DOHH2 (cell line): Measurements from ENCODE around the gene PARG.
"Not testable (repeated sequence)": the region's sequence is repeated elsewhere in the genome, so short reads cannot be mapped to it uniquely, and the experiment has no call there.

ENCODE experiments used
- CTCF ChIP-seq: fragments of 200-600 bp; sonication (generic); IDR thresholded peaks from one replicate; pipeline ENCODE4 v1.5.1; 2014; ENCODE audit warnings: antibody characterized with exemption, mild to moderate bottlenecking, low read depth, low read length; ENCODE audit not compliant: poor library complexity, severe bottlenecking
- EZH2phosphoT487 ChIP-seq: fragments of 200-600 bp; sonication (generic); IDR thresholded peaks from 2 replicates; pipeline ENCODE4 v1.6.1; 2017; ENCODE audit warnings: borderline replicate concordance, mild to moderate bottlenecking, antibody characterized with exemption, low read length, moderate library complexity, mixed read lengths

- not testable (repeated sequence) for TF ChIP-seq CTCF, EZH2phosphoT487
Measured at GRCh38 chr10:49849520-49849919, 92.3 kb downstream of the PARG start.
